Esophagus squamous epithelium (tissue), 4 donors: Measurements from ENCODE around the gene ACTN4.
A peak's percentile ranks its signal among the peaks of the same experiment; 100 is the strongest.

Source experiments
- POLR2A ChIP-seq, 4 donors: fragments of 450-650 bp; IDR thresholded peaks; one replicate each; pipeline ENCODE4 v1.6.1; 2017; ENCODE audit warnings: antibody characterized with exemption in 4 of 4, mild to moderate bottlenecking in 4 of 4, moderate library complexity in 3 of 4
- TF ChIP-seq, protein P1 (sequence below), 6 experiments: fragments of 450-650 bp in 4 of 6; fragments of 200-600 bp in 2 of 6; sonication (generic) in 2 of 6; IDR thresholded peaks; one replicate each; pipeline ENCODE4 v1.5.1; 2016 to 2019; ENCODE audit warnings: antibody characterized with exemption in 6 of 6, mild to moderate bottlenecking in 4 of 6, moderate library complexity in 4 of 6

GRCh38 chr19:38699027-38699346, 51.5 kb downstream of the ACTN4 start:
- TF ChIP-seq, protein P1, sequence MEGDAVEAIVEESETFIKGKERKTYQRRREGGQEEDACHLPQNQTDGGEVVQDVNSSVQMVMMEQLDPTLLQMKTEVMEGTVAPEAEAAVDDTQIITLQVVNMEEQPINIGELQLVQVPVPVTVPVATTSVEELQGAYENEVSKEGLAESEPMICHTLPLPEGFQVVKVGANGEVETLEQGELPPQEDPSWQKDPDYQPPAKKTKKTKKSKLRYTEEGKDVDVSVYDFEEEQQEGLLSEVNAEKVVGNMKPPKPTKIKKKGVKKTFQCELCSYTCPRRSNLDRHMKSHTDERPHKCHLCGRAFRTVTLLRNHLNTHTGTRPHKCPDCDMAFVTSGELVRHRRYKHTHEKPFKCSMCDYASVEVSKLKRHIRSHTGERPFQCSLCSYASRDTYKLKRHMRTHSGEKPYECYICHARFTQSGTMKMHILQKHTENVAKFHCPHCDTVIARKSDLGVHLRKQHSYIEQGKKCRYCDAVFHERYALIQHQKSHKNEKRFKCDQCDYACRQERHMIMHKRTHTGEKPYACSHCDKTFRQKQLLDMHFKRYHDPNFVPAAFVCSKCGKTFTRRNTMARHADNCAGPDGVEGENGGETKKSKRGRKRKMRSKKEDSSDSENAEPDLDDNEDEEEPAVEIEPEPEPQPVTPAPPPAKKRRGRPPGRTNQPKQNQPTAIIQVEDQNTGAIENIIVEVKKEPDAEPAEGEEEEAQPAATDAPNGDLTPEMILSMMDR (IDR thresholded peaks at IDR 0.05): peak in 2 of 6 experiments; percentile 19 to 20
- no peak for TF ChIP-seq POLR2A (IDR thresholded peaks at IDR 0.05)
